Stimulated activated CD4-positive, alpha-beta T cell treated with anti-CD3 and anti-CD28 coated beads, Interleukin-1b, Interleukin-23, amount 100 ng/mL, for 48 hours (primary cell): Measurements from ENCODE around the gene ZNF414.

ENCODE experiments used
- DNase-seq: peaks from one replicate; pipeline ENCODE4 v3.0.0-alpha.2; 2020

ZNF414 gene

DNA sequence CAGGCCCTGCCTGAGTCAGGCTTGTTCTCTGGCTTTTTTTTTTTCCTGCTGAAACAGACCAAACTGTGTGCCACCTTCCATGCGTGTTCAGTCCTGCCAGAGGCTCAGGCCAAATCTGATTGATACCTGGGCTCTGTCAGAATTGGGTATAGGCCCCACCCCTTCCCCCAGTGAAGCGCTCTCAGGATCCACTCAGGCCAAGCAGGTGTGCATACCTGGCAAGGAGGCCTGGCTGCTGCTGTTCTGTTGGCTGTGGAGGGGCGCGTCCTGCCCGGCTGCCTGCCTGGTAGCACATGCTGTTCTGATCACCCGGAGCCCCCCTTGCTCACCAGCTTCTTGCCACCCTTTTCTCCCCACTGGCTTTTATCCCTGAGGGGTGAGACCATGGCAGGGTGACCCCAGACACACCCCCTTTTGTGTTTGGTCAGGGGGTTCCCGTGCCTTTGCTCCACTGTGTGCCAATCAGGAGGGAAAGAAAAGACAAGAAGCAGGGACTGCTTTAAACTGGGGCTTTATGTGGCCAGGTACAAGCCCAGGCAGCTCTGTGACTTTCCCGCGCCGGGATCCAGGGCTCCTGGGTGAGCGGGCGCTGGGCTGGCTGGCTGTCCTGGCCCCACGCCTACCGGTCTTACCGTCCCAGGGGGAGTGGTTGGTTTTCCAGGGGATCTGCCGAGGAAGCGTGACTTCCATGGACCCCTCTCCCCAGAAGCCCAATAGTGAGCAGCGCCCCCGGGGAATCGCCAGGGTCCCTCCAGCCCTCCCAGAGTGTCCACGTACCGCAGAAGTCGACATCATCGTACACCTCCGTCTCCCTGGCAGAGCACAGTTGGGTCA lies 24.2 kb downstream of the ZNF414 start:
- no peak for DNase-seq

DNA sequence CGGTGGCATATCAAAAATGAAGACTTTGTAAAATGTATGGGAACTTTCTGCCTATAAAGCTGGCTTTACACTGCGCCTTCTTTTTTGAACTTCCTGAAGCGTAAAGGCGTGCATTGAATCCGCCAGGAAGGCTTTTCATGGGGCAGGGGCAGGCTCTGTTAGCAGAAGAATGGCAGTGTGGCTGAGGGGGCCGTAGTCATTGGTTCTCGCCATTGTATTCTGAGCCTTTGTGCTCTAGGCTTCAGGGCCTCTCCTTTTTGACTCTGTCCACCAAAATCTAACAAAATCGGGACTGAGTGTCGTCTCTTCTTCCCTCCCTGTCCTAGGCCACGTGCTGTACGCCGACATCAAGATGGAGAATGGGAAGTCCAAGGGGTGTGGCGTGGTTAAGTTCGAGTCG lies 25.6 kb downstream of the ZNF414 start:
- DNase-seq, result no peak

DNA sequence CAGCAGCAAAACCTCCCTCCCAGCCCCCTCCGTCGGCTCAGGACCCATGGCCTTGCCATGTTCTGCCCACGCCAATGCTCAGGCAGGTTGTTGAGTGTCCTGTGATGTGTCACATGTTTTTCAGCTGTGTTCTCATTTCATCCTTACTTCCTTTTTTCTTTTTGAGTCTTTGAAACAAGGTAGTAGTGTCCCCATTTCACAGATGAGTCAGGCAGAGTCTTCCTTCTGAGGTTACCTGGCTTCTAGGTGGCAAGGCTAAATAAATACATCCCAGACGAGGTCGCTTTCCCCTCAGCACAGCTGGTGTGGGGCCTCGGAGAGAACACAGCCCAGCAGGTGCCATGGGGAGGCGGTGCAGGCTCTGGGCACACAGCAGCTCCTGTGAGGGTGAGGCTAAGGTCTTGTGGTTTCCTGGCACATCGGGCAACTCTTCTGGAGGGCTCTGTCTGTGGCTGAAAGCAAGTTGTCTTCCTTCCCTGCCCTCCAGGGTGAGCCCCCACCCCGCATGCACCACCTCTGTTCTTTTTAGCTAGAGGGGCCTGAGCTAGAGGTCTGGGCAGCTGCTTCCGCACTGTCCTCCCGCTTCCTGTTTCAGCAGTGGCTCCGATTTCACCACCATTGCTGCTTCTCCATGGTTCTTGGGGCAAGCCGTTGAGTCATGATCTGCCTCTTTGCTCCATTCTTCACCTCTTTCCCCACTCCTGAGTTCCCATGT lies 26.7 kb downstream of the ZNF414 start:
- peak; percentile 70 for DNase-seq

DNA sequence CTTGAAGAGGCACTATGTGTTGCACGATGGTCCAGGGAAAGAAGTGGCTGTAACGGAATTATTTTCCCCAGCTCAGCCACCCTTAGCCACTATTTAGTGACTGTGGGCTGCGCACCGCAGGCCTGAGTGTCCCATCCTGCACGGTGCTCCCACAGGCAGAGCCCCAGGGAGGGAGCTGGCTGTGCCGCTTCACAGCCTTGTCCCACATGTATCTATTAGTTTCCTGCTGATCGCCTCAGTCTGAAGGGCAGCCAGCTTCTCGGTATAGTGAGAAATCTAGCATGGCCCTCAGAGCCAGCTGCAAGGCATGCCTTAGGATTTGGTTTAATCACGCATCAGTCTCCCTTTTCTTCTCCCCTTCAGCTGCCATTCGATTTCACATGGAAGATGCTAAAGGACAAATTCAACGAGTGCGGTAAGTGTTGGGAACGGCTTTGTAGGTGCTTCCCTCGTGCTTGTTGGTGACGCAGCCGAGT lies 27.3 kb downstream of the ZNF414 start:
- DNase-seq, result no peak

DNA sequence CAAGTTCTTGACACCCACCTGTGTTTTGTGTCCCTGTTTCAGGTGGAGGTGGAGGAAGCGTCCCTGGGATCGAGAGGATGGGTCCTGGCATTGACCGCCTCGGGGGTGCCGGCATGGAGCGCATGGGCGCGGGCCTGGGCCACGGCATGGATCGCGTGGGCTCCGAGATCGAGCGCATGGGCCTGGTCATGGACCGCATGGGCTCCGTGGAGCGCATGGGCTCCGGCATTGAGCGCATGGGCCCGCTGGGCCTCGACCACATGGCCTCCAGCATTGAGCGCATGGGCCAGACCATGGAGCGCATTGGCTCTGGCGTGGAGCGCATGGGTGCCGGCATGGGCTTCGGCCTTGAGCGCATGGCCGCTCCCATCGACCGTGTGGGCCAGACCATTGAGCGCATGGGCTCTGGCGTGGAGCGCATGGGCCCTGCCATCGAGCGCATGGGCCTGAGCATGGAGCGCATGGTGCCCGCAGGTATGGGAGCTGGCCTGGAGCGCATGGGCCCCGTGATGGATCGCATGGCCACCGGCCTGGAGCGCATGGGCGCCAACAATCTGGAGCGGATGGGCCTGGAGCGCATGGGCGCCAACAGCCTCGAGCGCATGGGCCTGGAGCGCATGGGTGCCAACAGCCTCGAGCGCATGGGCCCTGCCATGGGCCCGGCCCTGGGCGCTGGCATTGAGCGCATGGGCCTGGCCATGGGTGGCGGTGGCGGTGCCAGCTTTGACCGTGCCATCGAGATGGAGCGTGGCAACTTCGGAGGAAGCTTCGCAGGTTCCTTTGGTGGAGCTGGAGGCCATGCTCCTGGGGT lies 28.2 kb downstream of the ZNF414 start:
- no peak for DNase-seq

DNA sequence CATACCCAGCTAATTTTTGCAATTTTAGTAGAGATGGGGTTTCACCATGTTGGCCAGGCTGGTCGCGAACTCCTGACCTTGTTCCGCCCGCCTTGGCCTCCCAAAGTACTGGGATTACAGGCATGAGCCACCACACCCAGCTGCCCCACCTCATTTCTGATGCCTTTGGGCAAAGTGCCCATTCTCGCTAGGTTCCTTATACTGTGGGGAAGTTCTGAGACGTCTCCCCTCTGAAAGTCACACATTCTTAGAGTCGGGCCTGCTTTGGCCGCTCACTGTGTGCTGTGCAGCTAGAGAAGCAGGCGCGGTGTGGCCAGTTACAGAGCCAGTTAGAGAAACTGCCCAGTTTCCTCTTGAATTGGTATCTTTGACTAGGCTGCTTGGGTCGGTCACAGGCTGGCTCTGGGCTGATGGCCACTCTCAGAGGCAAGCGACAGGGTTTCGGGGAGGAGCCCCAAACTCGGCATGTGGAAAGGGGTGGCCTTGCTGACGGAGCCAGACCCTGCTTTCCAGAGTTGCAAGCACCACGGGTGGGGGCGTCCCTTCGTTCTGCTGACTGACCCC lies 29.6 kb downstream of the ZNF414 start:
- DNase-seq, result no peak

DNA sequence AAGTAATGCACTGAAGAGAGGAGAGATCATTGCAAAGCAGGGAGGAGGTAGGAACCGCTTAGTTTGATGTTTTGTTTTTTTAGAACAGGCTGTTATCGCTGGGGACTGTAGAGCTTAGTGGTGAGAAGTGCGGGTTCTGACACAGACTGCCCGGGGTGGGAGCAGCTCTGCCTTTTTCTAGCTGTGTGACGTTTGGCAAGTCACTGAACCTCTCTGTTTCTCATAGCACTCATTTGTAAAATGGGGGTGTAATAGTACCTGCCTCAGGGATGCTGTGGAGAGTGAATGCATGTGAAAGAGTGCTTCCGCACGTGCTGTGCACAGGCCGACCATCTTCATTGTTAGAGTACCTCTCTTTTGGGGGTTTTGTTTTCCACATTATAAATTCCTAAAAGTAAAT lies 30.8 kb downstream of the ZNF414 start:
- DNase-seq, result no peak

DNA sequence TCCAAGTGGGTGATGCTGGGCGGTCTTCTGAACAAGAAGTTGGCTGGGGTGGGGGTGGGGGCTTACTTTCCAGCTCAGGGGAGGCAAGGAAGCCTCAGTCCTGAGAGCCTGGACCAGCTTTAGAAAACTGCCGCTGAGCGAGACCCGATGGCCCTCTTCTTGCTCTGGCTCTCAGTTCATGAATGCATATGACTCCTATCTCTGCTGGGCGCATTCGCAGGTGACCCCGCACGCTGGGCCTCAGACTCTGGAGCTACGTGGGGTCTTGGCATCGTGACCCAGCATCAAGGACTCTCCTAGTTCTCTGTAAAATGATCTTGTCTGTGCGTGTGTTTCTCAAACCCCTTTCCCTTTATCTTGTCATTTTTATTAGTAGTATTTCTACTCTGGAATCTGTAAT lies 31.3 kb downstream of the ZNF414 start:
- DNase-seq, result no peak

DNA sequence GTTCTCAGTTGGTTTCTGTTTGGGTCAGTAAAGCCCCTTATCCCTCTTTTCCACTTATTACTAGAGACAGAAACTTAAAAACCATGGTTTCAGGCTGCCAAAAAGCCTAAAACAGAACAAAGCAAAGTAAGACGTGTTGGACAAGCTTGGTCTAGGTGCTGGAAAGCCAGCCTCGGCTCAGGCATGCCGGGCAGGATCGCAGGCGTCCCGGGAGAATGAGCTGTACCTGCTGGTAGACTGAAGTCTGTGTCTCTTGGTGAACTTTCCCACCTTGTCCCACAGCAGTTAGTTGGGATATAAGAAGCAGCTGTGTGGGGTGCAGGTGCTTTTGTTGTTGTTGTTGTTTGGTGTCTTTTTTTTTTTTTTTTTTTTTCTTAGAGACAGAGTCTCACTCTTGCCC lies 32.4 kb downstream of the ZNF414 start:
- DNase-seq, result no peak

DNA sequence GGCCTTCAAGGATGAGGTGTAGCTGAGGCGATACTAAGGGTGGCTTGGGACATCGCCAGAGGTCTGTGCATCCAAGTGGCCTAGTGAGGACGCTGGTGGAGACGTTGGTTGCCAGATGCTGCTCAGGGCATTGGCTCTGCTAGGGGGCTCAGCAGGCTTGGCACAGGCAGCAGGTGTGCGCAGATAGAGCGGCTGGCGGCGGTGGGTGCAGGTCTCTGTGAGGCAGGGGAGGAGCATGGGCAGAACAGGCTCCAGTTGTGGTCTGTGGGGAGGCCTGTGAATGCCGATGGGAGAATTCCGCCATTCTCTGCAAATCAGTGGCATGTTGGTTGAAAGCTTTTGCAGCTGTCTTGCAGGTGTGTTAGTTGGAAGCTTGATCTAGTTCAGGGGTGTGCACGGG lies 32.8 kb downstream of the ZNF414 start:
- DNase-seq, result no peak

DNA sequence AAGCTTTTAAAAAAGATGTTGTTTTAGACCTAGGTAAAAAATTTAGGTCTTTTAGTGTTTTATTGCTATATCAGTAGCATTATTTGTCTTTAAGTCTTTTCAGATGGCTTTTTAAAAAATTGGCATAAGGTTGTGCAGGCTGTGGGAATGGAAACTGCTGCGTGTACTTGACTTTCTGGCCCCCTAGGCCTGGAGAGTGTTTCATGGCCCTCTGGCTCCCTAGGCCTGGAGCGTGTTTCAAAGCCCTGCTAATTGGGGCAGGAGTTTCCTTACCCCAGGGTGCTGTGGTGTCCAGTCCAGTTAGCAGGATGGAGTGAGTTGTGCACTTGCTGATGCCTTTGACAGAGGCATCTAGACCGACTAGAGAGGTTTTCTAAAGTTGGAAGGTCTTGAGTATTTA lies 35.4 kb downstream of the ZNF414 start:
- no peak for DNase-seq

DNA sequence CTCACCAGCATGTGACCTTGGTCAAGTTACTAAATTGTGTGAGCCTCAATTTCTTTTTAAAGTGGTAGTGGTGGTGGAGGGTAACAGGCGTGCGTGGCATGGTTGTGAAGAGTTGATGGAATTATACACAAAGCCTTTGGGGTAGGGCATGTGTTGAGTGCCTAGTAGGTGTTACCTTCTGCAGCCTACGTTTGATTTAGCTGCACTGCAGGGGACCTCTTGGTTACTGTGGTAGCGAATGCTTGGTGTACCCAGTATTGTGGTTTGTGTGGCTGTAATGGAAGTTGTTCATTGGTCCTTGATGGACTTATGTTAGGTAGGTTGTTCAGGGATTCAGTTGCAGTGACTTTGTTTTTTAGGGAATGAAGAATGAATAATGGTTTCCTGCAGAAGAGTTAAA lies 36.1 kb downstream of the ZNF414 start:
- DNase-seq, result no peak

DNA sequence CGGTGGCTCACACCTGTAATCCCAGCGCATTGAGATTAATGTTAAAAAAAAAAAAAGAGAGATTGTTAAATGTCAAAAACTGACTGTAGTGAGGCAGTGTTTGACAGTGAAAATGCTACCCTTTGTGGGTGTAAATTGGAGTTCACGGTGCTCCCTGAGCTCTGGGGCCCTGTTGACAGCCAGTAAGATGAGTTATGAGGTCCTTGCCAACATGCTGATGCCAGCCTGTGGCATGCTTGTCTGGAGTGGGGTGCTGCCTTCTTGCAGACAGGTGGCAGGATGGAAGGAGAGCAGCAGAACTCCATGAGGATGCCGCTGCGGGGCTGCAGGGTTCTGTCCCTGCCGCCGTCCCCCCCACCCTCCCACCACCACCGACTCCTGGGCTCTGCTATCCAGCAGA lies 37.4 kb downstream of the ZNF414 start:
- DNase-seq, result no peak

DNA sequence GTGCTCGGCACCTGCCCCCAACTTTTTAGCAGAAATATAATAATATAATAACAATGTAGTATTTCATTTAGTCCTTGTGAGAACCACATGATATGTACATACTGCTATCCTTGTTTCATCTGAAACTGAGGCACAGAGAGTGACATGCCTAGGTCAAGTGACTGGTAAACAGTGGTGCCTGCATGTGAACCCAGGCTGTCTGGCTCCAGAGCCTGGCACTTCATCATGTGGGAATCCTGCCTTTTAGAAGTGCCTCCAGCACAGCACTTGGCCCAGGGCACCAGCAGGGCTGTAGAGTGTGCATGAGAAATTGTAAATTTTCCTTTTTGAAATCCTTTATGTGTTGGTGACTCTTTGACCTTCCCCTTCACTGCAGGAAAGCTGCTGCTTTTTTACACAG lies 39.0 kb downstream of the ZNF414 start:
- no peak for DNase-seq

DNA sequence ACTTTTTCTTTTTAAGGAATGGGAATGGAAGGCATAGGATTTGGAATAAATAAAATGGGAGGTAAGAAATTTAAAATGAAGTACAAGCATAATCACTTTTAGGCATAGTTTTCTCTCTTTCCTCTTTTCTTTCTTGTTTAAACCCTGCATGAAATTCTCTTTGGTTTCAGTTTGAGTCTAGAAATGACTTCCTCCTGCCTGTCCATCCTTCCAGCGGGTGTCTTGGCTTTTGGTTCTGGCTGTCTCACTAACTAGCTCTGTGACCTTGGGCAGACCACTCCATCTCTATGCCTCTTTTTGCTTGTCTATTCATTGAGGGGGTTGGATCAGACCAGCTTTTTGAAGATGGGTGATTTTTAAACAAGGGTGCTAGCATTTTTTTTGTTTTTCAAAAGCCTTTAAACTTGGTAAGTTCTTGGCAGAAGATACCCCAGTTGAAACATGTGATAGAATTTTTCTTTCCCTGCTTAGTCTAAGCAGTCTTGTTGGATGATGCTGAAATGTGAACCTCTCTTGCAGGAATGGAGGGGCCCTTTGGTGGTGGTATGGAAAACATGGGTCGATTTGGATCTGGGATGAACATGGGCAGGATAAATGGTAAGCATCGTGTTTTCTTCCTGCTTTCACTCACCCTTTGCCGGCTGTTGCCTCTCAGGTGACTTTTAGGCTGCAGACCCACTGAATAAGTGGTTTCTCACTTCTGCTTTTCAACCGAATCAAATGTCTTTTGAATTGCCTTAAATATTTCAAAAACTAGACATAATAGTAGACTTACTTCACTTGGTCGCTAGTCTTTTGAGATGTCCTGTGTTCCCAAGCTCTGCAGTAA lies 40.1 kb downstream of the ZNF414 start:
- DNase-seq, result no peak

DNA sequence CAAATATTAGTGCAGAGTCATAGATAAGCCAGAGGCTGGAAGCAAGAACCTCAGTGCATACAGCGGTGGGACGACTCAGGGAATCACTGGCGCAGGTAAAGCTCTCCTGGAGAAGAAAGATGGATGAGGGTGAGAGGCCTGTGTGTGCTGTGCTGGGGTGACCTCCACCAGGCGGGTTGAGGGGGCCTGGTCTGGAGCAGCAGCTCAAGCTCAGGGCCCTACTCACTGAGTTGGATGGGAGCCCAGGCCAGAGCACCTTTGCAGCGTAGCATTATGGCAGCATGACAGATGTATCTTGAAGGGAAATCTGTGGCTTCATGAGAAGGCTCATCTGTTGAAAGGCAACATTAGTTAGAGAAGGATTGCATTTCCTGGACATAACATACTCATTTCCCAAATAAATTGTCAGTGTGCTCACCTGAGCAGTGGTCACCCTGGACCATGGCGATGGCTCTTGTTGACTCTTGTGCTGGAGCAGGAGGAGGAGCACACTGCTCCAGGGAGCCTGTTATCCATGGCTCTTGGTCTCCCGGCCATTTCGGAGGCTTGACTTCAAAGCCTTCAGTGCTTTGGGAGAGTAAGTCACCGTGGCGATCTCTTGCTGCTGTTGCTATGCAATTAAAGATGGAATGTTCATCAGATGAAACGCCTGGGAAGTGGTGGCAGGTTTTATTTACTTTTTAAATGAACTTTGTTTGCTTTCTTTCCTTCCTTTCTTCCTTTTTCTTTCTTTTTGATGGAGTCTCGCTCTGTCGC lies 44.2 kb downstream of the ZNF414 start:
- DNase-seq, result no peak

DNA sequence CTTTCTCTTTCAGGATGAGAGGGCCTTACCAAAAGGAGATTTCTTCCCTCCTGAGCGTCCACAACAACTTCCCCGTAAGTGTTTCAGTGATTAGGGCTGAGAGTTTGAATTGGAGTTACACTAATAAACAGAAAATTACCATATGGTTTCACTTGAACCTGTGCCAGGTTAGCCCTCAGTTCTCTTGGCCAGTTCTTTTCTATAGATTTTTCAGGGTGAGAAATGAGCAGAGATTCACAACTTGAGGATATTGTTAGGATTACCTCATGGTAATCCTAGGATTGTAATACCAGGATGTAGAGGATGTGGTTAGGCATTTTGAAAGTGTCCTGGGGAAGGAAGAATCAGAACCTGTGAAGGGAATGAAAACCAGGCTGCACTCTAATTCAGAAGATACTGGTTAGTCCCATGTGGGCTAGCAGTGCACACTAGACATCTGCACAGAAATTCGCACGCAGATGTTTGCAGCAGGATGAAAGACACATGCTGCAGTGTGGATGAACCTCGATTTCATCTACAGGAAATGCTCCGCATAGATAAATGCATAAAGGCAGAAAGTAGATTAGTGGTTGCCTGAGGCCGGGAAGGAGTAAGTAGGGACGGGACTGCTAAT lies 45.1 kb downstream of the ZNF414 start:
- DNase-seq, result no peak

DNA sequence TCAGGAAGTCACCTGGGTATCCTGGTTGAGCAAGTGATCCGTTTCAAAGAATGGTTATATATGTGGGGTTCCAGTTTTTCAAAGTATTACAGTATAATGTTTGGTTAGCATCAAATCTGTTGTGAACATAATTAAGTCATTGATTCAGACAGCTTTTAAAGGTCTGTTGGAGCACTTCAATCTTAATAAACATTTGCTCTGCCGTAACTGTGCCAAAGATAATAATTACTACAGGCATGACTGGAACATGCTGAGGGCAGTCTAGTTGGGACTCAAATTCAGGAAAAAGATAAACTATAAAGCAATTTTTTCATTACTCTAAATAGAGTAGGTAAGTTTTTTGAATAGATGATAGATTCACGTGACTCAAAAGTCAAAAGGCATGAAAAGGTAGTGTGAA lies 45.8 kb downstream of the ZNF414 start:
- DNase-seq, result no peak

DNA sequence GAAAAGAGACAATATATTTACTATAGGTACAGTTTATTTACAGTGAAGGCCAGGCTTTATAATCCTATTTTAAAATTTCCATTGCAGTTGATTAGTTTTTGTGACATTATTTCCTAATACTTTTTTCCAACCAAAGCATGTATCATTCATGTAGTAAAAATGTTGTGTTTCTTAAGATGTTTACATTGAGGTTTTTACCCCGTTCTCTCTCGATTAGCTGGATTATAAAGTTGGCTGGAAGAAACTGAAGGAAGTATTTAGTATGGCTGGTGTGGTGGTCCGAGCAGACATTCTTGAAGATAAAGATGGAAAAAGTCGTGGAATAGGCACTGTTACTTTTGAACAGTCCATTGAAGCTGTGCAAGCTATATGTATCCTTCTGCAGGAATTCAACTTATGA lies 47.9 kb downstream of the ZNF414 start:
- DNase-seq, result no peak

DNA sequence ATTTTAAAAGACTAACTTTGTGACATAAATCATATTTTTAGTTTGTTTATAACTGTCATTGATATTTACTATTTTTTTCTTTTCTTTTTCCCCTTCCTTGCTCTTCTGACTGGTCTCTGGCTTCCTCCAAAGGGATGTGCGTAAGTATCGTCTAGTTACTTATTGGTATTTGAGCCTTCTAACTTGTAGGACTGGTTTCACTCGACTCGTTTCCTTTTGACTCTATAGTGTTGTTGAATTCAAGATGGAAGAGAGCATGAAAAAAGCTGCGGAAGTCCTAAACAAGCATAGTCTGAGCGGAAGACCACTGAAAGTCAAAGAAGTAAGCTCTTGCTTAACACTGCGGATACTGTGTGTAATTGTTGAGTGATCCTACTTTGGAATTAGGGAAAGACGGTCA lies 50.6 kb downstream of the ZNF414 start:
- DNase-seq, result no peak

DNA sequence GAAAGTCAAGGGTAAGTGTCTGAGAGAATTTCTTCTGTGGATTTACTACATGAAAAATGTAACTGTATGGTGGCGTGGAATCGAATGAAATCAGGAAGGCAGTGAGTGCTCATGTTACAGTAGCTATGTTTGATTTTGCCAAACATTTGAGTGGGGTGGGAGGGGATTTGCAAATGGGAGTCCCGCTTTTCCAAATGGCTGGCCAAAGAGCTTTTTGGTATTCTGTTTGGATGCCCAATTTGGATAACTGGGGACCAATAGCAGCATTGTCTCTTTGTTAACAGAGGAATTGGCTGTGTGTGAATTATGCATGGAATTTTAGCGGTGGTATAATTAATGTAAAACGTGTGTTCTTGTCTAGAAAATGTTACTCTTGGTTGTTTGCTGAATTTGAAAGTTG lies 51.4 kb downstream of the ZNF414 start:
- DNase-seq, result no peak
